GM12864 (cell line): ENCODE measurements around the gene GCDH.

ENCODE experiments used
- DNase-seq: peaks from one replicate; pipeline ENCODE4 v3.0.0-alpha.2; 2011; ENCODE audit warnings: low read depth
- H3K4me3 ChIP-seq: 2 replicates; pipeline ENCODE4 v1.5.1; 2011; ENCODE audit warnings: mild to moderate bottlenecking, low read depth, low read length, control low read depth
- CTCF ChIP-seq: IDR thresholded peaks from 2 replicates; pipeline ENCODE4 v1.5.1; 2011; ENCODE audit warnings: low read depth, mild to moderate bottlenecking, moderate library complexity, low read length, control low read depth, inconsistent platforms; ENCODE audit errors: missing control alignments

GCDH gene

DNA sequence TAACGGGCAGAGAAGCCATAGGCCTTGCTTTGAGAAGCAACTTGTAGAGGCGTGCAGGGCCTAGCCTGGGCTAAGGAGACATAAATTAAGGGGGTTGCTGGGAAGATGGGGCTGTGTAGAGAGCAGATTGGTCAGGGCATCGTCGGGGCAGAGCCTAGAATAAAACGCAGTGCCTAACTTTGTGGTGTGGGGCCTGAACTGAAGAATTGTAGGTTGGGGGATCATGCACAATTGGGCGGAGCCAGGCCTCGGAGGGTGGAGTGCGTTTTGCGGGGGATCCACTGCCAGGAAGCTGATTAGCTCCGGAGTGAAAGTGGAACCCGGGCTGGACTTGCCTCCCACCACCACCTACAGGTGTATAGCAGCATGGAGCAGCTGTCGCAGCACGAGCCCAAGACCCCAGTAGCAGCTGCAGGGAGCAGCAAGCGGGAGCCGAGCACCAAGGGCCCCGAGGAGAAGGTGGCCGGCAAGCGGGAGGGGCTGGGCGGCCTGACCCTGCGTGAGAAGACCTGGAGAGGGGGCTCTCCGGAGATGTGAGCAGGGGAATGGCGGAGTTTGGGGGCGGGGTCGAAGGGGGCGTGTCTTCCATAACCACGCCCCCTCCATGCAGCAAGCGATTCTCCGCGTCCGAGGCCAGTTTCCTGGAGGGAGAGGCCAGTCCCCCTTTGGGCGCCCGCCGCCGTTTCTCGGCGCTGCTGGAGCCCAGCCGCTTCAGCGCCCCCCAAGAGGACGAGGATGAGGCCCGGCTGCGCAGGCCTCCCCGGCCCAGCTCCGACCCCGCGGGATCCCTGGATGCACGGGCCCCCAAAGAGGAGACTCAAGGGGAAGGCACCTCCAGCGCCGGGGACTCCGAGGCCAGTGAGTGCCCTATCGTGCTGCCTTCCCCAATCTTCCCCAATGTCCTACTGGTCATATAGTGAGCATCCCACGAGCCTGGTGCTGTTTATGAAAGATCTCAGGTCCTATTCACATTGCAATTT, 23.6 kb upstream of the GCDH start:
- no peak for TF ChIP-seq CTCF
- DNase-seq: no peak
- H3K4me3 ChIP-seq: peak overlapping the region; percentile 54

GRCh38 chr19:12868540-12869112, 22.3 kb upstream of the GCDH start:
- no peak for DNase-seq
- TF ChIP-seq CTCF: no peak
- H3K4me3 ChIP-seq: no peak overlapping the region

GRCh38 chr19:12871681-12872080, 19.3 kb upstream of the GCDH start:
- no peak for DNase-seq
- TF ChIP-seq CTCF: no peak
- no peak overlapping the region for H3K4me3 ChIP-seq

DNA sequence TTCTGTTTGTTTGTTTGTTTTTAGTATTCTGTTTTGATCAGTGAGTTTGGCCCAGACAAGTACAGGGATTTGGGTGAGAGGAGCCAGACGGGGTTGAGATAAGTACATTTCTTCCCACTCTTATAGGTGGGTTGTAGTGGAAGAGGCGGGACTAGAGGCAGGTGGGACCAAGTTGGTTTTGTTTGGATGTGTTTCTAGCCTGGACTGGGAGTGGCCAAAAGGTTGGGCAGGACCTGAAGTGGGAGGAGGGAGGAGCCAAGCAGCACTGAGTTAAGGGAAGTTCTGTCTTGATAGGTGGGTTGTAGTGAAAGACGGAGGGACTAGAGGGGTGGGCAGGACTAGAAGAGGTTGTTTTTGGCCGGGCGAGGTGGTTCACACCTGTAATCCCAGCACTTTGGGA, 18.7 kb upstream of the GCDH start:
- no peak overlapping the region for H3K4me3 ChIP-seq
- no peak for TF ChIP-seq CTCF
- no peak for DNase-seq

- DNase-seq: no peak
- H3K4me3 ChIP-seq: no peak overlapping the region
- no peak for TF ChIP-seq CTCF
These were observed 17.7 kb upstream of the GCDH start for GRCh38 chr19:12872941-12873890.

GRCh38 chr19:12873891-12874745, 16.8 kb upstream of the GCDH start:
- TF ChIP-seq CTCF: no peak
- no peak for DNase-seq
- H3K4me3 ChIP-seq: no peak overlapping the region
